Activated B cell treated with CpG ODN at 0.5 μM for 24 hours (primary cell): ENCODE results near the gene SLC4A2. TPM values are rescaled to one million over a fixed set of nuclear protein-coding genes. Genes with fewer than 3 reads are reported as not detected.

Experiments used
- ATAC-seq: fragments of 200-7000 bp; cut with Tn5 transposase; one replicate; pipeline ENCODE4 v1.10.0; 2021; ENCODE audit warnings: low read depth, mild to moderate bottlenecking, moderate library complexity
- CTCF ChIA-PET: fragments of 350-600 bp; sonication (Branson Sonifier 250); formaldehyde crosslinking; loops from one replicate; lab custom pipeline; 2021; ENCODE audit warnings: antibody characterized with exemption; lab: Charles Lee
- POLR2A ChIA-PET: fragments of 350-600 bp; sonication (Branson Sonifier 250); formaldehyde crosslinking; loops from one replicate; lab custom pipeline; 2021; ENCODE audit warnings: antibody characterized with exemption; lab: Charles Lee
- DNase-seq: peaks from one replicate; pipeline ENCODE4 v3.0.0; 2022
- H3K27ac Mint-ChIP-seq: one replicate; pipeline ENCODE4 v1.8.0; 2020; ENCODE audit warnings: mixed read lengths
- H3K27me3 Mint-ChIP-seq: one replicate; pipeline ENCODE4 v1.8.0; 2021; ENCODE audit warnings: mixed read lengths
- H3K36me3 Mint-ChIP-seq: one replicate; pipeline ENCODE4 v1.8.0; 2021; ENCODE audit warnings: low read depth, mixed read lengths
- H3K4me1 Mint-ChIP-seq: one replicate; pipeline ENCODE4 v1.8.0; 2021; ENCODE audit warnings: mixed read lengths
- H3K4me3 Mint-ChIP-seq: one replicate; pipeline ENCODE4 v1.8.0; 2020; ENCODE audit warnings: mild to moderate bottlenecking, mixed read lengths
- H3K9me3 Mint-ChIP-seq: one replicate; pipeline ENCODE4 v1.8.0; 2020; ENCODE audit warnings: mixed read lengths
- intact Hi-C: fragments of 100-400 bp; cut with micrococcal nuclease; formaldehyde crosslinking; loops from one replicate; pipeline ENCODE4 v1.15.1; 2024
- total RNA-seq: library from RNA; stranded (reverse); gene quantifications from 2 replicates; pipeline ENCODE4 v1.2.3, GENCODE V29; 2022
- TF ChIP-seq, protein P1 (sequence below): fragments of 200-600 bp; IDR thresholded peaks from one replicate; pipeline ENCODE4 v1.8.0; 2022; ENCODE audit warnings: antibody characterized with exemption, mild to moderate bottlenecking

Gene SLC4A2
- total RNA-seq, 1 donor from 2014 or later: 72.5 TPM

DNA sequence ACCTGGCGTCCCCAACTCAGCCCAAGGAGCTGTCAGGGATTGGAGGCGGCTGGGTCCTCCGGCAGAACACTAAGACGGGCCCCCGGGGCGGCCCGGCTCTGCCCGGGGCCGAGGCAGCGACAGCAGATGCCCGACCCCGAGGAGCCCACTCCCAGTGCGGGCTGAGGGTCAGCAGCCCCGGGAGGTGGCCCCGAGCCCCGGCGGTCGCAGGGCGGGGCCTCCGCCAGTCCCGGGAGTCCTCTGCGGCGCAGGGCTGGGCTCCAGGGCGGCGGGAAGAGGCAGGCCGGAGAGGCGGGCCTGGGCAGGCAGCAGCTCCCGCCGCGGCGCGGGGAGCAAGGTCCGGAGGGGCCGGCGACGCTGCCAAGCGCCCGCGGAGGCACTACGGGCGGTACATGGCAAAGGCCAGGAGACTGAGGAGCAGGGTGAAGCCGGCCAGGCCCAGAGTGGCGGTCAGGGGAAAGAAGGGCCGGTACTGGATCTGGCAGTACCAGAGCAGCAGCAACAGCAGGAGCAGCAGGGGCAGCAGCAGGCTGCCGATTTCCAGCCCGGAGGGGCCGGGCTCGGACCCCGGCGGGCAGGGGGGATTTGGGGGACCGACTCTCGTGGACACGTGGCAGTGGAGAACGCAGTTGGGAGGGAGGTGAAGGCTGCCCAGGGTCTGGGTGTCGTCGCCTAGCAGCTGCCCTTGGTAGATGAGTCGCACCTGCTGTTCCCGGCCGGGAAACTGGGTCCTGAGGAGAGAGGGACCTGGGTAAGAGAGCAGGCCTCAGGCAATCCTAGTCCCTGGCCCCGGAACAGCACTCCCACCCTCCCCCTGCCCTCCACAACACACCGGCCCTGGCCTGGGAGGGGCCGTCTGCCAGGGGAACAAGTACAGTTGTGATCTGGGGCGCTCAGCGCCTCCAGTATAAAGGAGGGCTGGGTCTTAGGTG, 22.0 kb downstream of the SLC4A2 start:
- ChIA-PET POLR2A (interaction anchor here (1.0 to 1.2 kb wide), 5 partner anchors 18 to 146 kb away, joined by 3 to 14 read pairs (median 4); partner anchors contain the start of genes ABCB8, ABCF2 and SLC4A2), CTCF (interaction anchor here (0.6 to 0.7 kb wide), 2 partner anchors 68 to 162 kb away, joined by 3 read pairs; no protein-coding TSS in a partner anchor)
- no peak for DNase-seq
- no peak for ATAC-seq
- H3K4me1 Mint-ChIP-seq: peaks cover 52% of the 10 kb centered on the region
- H3K9me3 Mint-ChIP-seq: no peaks in the 10 kb centered on the region
- no peak overlapping the region for H3K27ac Mint-ChIP-seq
- H3K36me3 Mint-ChIP-seq: peaks cover 6% of the 10 kb centered on the region
- H3K27me3 Mint-ChIP-seq: peaks cover 8% of the 10 kb centered on the region
- TF ChIP-seq, protein P1, sequence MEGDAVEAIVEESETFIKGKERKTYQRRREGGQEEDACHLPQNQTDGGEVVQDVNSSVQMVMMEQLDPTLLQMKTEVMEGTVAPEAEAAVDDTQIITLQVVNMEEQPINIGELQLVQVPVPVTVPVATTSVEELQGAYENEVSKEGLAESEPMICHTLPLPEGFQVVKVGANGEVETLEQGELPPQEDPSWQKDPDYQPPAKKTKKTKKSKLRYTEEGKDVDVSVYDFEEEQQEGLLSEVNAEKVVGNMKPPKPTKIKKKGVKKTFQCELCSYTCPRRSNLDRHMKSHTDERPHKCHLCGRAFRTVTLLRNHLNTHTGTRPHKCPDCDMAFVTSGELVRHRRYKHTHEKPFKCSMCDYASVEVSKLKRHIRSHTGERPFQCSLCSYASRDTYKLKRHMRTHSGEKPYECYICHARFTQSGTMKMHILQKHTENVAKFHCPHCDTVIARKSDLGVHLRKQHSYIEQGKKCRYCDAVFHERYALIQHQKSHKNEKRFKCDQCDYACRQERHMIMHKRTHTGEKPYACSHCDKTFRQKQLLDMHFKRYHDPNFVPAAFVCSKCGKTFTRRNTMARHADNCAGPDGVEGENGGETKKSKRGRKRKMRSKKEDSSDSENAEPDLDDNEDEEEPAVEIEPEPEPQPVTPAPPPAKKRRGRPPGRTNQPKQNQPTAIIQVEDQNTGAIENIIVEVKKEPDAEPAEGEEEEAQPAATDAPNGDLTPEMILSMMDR: no peak
- H3K4me3 Mint-ChIP-seq: peak overlapping the region; percentile 91
- intact Hi-C loops: loop anchor here (2.0 to 10.0 kb wide), 8 partner anchors 63 to 1457 kb away; partner anchors contain the start of genes ABCF2, CHPF2, PRKAG2 and ZNF775

DNA sequence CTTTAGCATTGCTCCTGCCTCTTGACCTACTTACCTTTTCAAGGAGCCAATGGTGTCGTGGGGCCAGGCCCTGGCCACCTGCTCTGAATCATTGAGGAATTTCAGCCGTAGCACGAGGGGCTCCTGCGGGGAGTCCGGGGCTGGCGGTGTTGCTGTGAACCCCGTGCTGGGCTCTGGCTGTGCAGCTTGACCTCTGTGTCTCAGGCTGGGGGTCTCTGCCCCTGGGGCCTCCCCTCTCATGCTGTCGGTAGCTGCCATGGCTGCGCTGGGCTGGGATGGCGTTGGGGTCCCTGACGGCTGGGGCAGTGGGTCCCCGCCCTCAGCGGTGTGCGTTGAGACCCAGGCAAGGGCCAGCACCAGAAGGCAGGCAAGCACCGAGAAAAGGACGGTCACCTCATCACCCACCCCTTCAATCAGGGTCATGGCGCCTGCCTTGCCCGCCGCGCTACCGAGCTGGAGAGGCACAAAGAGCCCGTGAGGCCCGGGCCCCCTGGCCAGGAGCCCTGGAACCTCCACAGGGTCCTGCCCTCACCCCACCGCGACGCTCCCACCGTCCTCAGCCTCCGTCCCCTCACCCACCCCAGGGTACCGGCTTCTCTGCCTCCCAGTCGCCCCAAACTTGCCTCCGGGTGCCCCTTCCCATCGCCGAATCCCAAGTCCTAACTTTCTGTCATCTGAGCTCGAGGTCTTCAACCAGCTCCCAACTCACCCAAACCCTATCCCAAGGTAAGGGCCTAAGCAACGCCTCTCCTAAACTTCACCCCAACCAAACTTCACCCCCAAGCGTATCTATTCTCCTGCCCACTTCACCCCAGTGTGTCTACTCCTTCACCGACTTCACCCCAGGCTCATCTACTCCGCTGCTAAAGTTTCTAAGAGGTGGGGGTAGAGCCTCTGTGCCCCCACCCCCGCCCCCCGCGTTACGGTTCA, 23.0 kb downstream of the SLC4A2 start:
- Mint-ChIP-seq H3K27ac (peak overlapping the region; percentile 90), H3K36me3 (peaks cover 6% of the 10 kb centered on the region), H3K27me3 (peaks cover 8% of the 10 kb centered on the region), H3K4me3 (peak overlapping the region; percentile 91), H3K4me1 (peaks cover 52% of the 10 kb centered on the region), H3K9me3 (no peaks in the 10 kb centered on the region)
- POLR2A ChIA-PET: interaction anchor here (1.2 to 1.5 kb wide), 2 partner anchors 24 to 259 kb away, joined by 3 to 7 read pairs; partner anchors contain the start of gene NUB1
- TF ChIP-seq, protein P1: no peak
- CTCF ChIA-PET: interaction anchor here (0.6 kb wide), 1 partner anchor 69 kb away, joined by 3 read pairs; no protein-coding TSS in a partner anchor
- intact Hi-C loops: loop anchor here (1.0 to 10.0 kb wide), 5 partner anchors 54 to 1458 kb away; partner anchors contain the start of genes ABCB8, CHPF2, PRKAG2 and ZNF775
- no peak for ATAC-seq
- no peak for DNase-seq

DNA sequence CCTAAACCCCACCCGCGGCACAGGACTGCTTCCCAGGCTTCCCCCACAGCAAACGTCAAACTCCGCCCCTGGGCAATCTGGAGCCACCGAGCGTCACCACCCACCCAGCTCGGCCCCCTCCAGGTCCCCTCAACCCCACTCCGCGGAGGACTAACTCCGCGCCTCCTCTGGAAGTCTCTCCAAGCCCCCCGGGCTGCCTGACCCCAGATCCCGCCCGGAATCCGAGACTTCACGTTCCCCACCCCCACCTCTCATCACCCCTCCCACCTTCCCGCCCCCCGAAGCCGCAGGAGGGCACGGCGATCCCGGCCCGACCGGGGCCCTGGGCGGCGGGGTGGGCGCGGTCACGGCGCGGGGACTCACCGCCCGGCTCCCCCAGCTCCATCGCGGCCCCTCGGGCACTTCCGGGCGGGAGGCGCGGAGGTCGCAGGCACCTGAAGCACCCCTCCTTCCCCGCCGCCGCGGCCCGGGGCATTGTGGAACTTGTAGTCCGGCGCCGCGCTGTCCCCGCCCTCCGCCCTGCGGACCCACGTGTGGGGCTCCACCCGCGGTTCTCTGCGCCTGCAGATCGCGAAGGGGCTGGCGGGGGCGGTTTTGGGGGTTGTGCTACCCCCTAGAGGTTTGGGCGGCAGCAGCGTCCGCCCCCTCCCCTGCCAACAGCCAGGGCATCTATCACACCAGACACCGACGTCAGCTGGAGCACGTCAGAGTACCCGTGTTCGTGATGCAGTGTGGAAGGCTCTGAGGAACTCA, 23.9 kb downstream of the SLC4A2 start, which contains the start of gene TMUB1:
TSS of gene TMUB1 (minus strand) at position 423 of the 753 bp plus-strand sequence. CDS start 930 bp downstream, outside the sequence.
- DNase-seq (peak; percentile 84), ATAC-seq (peak; percentile 62)
- H3K36me3 Mint-ChIP-seq: peaks cover 6% of the 10 kb centered on the region
- no peaks in the 10 kb centered on the region for H3K9me3 Mint-ChIP-seq
- peaks cover 8% of the 10 kb centered on the region for H3K27me3 Mint-ChIP-seq
- peak within 1 kb of the TSS; percentile 90 for H3K27ac Mint-ChIP-seq
- intact Hi-C loops: loop anchor here (1.0 to 10.0 kb wide), 5 partner anchors 55 to 1458 kb away; partner anchors contain the start of genes ABCB8, CHPF2, PRKAG2 and ZNF775
- H3K4me1 Mint-ChIP-seq: peaks cover 53% of the 10 kb centered on the region
- H3K4me3 Mint-ChIP-seq: peak within 1 kb of the TSS; percentile 91
- TF ChIP-seq, protein P1: no peak
- CTCF ChIA-PET: no interaction called here
- POLR2A ChIA-PET: interaction anchor here (0.9 to 1.5 kb wide), 3 partner anchors 25 to 259 kb away, joined by 3 to 7 read pairs (median 3); partner anchors contain the start of genes ABCB8 and NUB1

DNA sequence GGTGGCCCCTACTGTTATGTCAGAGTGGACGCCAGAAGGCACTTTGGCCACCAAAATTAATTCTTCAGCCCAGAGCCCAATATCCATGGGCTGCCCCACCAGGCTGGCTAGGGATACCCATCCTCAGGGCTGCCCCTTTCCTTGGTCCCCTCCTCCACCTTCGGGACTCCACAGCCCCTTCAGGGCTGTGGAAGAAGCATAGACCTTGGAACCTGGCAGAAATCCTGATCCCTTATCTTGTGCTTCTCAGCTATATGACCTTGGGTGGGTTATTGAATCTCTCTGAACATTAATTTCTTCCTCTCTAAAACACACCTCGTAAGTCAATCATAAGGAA, 24.4 kb downstream of the SLC4A2 start:
- intact Hi-C loops: loop anchor here (1.0 to 10.0 kb wide), 5 partner anchors 55 to 1459 kb away; partner anchors contain the start of genes ABCB8, CHPF2, PRKAG2 and ZNF775
- no peaks in the 10 kb centered on the region for H3K9me3 Mint-ChIP-seq
- H3K27me3 Mint-ChIP-seq: peaks cover 8% of the 10 kb centered on the region
- ATAC-seq (no peak), DNase-seq (no peak)
- peaks cover 6% of the 10 kb centered on the region for H3K36me3 Mint-ChIP-seq
- ChIA-PET POLR2A (interaction anchor here (0.9 to 1.6 kb wide), 2 partner anchors 56 to 1246 kb away, joined by 3 read pairs; partner anchors contain the start of genes ABCB8 and ZNF862), CTCF (no interaction called here)
- peak overlapping the region; percentile 81 for H3K4me3 Mint-ChIP-seq
- peaks cover 53% of the 10 kb centered on the region for H3K4me1 Mint-ChIP-seq
- H3K27ac Mint-ChIP-seq: no peak overlapping the region
- TF ChIP-seq, protein P1: no peak
